ENCODE data around the gene RSAD2. TPM values are rescaled to one million over a fixed set of nuclear protein-coding genes. Genes with fewer than 3 reads are reported as not detected.
A peak's percentile ranks its signal among the peaks of the same experiment; 100 is the strongest.

RSAD2 gene, protein sequence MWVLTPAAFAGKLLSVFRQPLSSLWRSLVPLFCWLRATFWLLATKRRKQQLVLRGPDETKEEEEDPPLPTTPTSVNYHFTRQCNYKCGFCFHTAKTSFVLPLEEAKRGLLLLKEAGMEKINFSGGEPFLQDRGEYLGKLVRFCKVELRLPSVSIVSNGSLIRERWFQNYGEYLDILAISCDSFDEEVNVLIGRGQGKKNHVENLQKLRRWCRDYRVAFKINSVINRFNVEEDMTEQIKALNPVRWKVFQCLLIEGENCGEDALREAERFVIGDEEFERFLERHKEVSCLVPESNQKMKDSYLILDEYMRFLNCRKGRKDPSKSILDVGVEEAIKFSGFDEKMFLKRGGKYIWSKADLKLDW
- total RNA-seq (2021): not detected in 2 replicates
- percentile 4 among the genes with signal in this experiment for Bru-seq, nascent RNA
- not detected for BruChase-seq, experiment 1, labeled RNA remaining after a 2-hour chase
- not detected for BruChase-seq, experiment 2, labeled RNA remaining after a 6-hour chase
- long read RNA-seq: 0 reads

DNA sequence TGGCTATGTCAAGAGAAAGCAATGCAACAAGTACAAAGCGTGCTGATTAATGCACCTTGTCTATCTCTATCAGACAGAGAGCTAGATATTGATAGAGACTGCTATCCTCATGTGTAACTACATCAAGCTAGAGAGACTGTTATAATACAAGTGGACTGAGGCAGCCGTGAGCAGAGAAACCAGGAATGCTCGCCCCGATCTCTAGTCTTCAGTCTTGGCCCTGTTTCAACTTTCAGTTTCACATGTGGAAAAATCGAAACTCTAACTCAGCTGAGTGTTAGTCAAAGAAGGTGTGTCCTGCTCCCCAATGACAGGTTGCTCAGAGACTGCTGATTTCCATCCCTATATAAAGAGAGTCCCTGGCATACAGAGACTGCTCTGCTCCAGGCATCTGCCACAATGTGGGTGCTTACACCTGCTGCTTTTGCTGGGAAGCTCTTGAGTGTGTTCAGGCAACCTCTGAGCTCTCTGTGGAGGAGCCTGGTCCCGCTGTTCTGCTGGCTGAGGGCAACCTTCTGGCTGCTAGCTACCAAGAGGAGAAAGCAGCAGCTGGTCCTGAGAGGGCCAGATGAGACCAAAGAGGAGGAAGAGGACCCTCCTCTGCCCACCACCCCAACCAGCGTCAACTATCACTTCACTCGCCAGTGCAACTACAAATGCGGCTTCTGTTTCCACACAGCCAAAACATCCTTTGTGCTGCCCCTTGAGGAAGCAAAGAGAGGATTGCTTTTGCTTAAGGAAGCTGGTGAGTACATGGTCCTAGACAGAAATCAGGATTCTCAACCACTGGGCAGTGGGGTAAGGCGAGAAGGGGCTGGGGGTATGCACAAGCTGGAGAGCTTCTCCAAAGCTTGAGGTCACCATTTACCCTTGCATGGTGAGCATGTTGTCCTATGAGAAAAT lies at the start of gene RSAD2:
TSS of gene RSAD2 (plus strand) at position 376 of the 903 bp plus-strand sequence. CDS start at position 400, 24 bp downstream.
- ChIA-PET POLR2A (ENCODE audit: unreplicated experiment) (no interaction called here), CTCF (no interaction called here)
- Histone ChIP-seq H3K27me3 (ENCODE audit: insufficient read depth, low read depth) (peaks cover 14% of the 10 kb centered on the region; the same call in 1 of the 2 replicates), H3K27ac (no peak within 1 kb of the TSS), H3K79me2 (ENCODE audit: low read depth) (no peaks in the 10 kb centered on the region), H2AFZ (no peak within 1 kb of the TSS), H3K4me3 (peak within 1 kb of the TSS; percentile 34; the same call in 1 of the 2 replicates), H3K9me3 (ENCODE audit: insufficient read depth, low read depth) (no peaks in the 10 kb centered on the region), H4K20me1 (ENCODE audit: insufficient read depth) (no peaks in the 10 kb centered on the region), H3K9me2 (ENCODE audit: insufficient read depth) (no peaks in the 10 kb centered on the region), H3F3A (ENCODE audit: insufficient read depth, low read depth) (no peaks in the 10 kb centered on the region), H3K36me3 (ENCODE audit: low read depth) (no peaks in the 10 kb centered on the region), H3K4me1 (replicated peaks; ENCODE audit: insufficient read depth) (no peaks in the 10 kb centered on the region), H3K4me2 (peak within 1 kb of the TSS; percentile 64)
- no TSS peak for BruUV-seq (replicated peaks)
- intact Hi-C loops (cut with micrococcal nuclease; ENCODE audit: unreplicated experiment): no loop called here
- TF ChIP-seq EZH2 (IDR thresholded peaks at IDR 0.05; ENCODE audit: low read depth): no peak
- TF ChIP-seq CTCF (conservative IDR thresholded peaks at IDR 0.05): no peak
- DNase-seq: no peak

DNA sequence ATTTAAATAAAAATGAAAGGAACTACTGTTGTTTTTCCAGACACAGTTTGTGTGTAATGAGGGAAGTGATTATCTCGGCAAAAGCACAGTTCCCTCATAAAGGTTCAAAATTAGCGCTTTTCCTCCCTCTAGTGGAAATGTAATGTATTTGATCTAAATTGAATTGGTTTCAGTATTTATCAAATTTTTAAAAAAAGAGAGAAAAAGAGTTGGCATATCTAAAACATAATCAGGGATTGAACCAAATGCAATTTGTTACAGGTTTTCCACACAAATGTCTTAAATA lies 49.3 kb upstream of the RSAD2 start:
- Histone ChIP-seq H3K27ac (no peak overlapping the region), H3K79me2 (ENCODE audit: low read depth) (no peaks in the 10 kb centered on the region), H3K4me1 (replicated peaks; ENCODE audit: insufficient read depth) (no peaks in the 10 kb centered on the region), H3K36me3 (ENCODE audit: low read depth) (no peaks in the 10 kb centered on the region), H2AFZ (no peak overlapping the region), H3K9me2 (ENCODE audit: insufficient read depth) (peaks cover 3% of the 10 kb centered on the region; the same call in 1 of the 2 replicates), H3F3A (ENCODE audit: insufficient read depth, low read depth) (no peaks in the 10 kb centered on the region), H3K4me3 (no peak overlapping the region), H3K27me3 (ENCODE audit: insufficient read depth, low read depth) (no peaks in the 10 kb centered on the region), H3K4me2 (no peak overlapping the region), H3K9me3 (ENCODE audit: insufficient read depth, low read depth) (no peaks in the 10 kb centered on the region; the same call in 1 of the 2 replicates), H4K20me1 (ENCODE audit: insufficient read depth) (no peaks in the 10 kb centered on the region; the same call in 1 of the 2 replicates)
- POLR2A ChIA-PET (ENCODE audit: unreplicated experiment): no interaction called here
- CTCF ChIA-PET: no interaction called here
- no TSS peak for BruUV-seq (replicated peaks)
- intact Hi-C loops (cut with micrococcal nuclease; ENCODE audit: unreplicated experiment): no loop called here
- DNase-seq: no peak
- TF ChIP-seq CTCF (conservative IDR thresholded peaks at IDR 0.05): peak; percentile 48; the same call in 1 of the 2 replicates
- no peak for TF ChIP-seq EZH2 (IDR thresholded peaks at IDR 0.05; ENCODE audit: low read depth)

DNA sequence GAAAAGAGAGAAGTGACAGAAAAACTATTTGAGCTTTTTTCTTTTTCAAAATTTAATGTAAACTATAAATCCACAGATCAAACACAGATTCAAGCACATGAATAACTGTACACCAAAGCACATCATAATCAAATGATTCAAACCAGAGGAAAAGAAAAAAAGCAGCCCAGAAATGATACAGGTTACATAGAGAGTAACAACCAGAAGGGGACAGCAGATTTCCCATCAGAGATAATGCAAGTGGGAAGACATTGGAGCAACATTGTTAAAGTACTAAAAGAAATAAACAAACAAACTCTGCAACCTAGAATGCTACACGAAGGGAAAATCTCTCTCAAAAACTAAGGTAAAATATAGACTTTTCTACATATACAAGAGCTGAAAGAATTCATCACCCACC lies 46.3 kb upstream of the RSAD2 start:
- no peak for DNase-seq
- BruUV-seq (replicated peaks): no TSS peak
- Histone ChIP-seq H3K27me3 (ENCODE audit: insufficient read depth, low read depth) (no peaks in the 10 kb centered on the region), H4K20me1 (ENCODE audit: insufficient read depth) (no peaks in the 10 kb centered on the region; the same call in 1 of the 2 replicates), H3K9me3 (ENCODE audit: insufficient read depth, low read depth) (no peaks in the 10 kb centered on the region; the same call in 1 of the 2 replicates), H3K36me3 (ENCODE audit: low read depth) (no peaks in the 10 kb centered on the region), H3K4me1 (replicated peaks; ENCODE audit: insufficient read depth) (no peaks in the 10 kb centered on the region), H3K79me2 (ENCODE audit: low read depth) (no peaks in the 10 kb centered on the region), H3K4me3 (no peak overlapping the region), H3F3A (ENCODE audit: insufficient read depth, low read depth) (no peaks in the 10 kb centered on the region), H3K9me2 (ENCODE audit: insufficient read depth) (peaks cover 3% of the 10 kb centered on the region; the same call in 1 of the 2 replicates), H2AFZ (no peak overlapping the region), H3K4me2 (no peak overlapping the region), H3K27ac (no peak overlapping the region)
- TF ChIP-seq EZH2 (IDR thresholded peaks at IDR 0.05; ENCODE audit: low read depth) (no peak), CTCF (conservative IDR thresholded peaks at IDR 0.05) (no peak)
- CTCF ChIA-PET: no interaction called here
- intact Hi-C loops (cut with micrococcal nuclease; ENCODE audit: unreplicated experiment): no loop called here
- POLR2A ChIA-PET (ENCODE audit: unreplicated experiment): no interaction called here

Data from PC-9 (cell line).